GM12891 (cell line): ENCODE data around the gene ZNF594.
"Not testable (repeated sequence)": the region's sequence is repeated elsewhere in the genome, so short reads cannot be mapped to it uniquely, and the experiment has no call there.

ENCODE experiments used
- PAX5 ChIP-seq: IDR thresholded peaks from 2 replicates; pipeline ENCODE4 v1.6.1; 2011; ENCODE audit warnings: low read length, moderate library complexity, mild to moderate bottlenecking; ENCODE audit not compliant: insufficient read depth, severe bottlenecking
- POLR2A ChIP-seq: IDR thresholded peaks from 2 replicates; pipeline ENCODE4 v1.6.1; 2011; ENCODE audit warnings: low read depth, low read length, control low read depth
- POLR2AphosphoS5 ChIP-seq: IDR thresholded peaks from 2 replicates; pipeline ENCODE4 v1.6.1; 2011; ENCODE audit warnings: low read depth, low read length, control low read depth
- POU2F2 ChIP-seq: IDR thresholded peaks from 2 replicates; pipeline ENCODE4 v1.6.1; 2011; ENCODE audit warnings: low read depth, mild to moderate bottlenecking, control low read depth, low read length, moderate library complexity
- SPI1 ChIP-seq: IDR thresholded peaks from 2 replicates; pipeline ENCODE4 v1.6.1; 2011; ENCODE audit warnings: low read depth, low read length, control low read depth
- TAF1 ChIP-seq: IDR thresholded peaks from 2 replicates; pipeline ENCODE4 v1.6.1; 2011; ENCODE audit warnings: low read depth, low read length, control low read depth

GRCh38 chr17:5130687-5131086 lies 61.0 kb downstream of the ZNF594 start:
- TF ChIP-seq POLR2AphosphoS5, PAX5, POU2F2, POLR2A, TAF1, SPI1: not testable (repeated sequence)
